Esophagus squamous epithelium (tissue), 5 donors: ENCODE data around the gene ATP23. TPM values are rescaled to one million over a fixed set of nuclear protein-coding genes. Genes with fewer than 3 reads are reported as not detected.

Experiments used
- DNase-seq: peaks from one replicate; lab custom pipeline; 2025; lab: John Stamatoyannopoulos, UW
- H3K27ac ChIP-seq, 4 donors: fragments of 200-600 bp; sonication (generic); one replicate each; pipeline ENCODE4 v1.5.1; 2016 to 2019; ENCODE audit warnings: mild to moderate bottlenecking in 1 of 4
- H3K27me3 ChIP-seq, 4 donors: fragments of 200-600 bp; sonication (generic); 1 replicate in 3 of 4; 2 replicates in 1 of 4; pipeline versions ENCODE4 v1.5.1 to v1.6.0; 2017 to 2021; ENCODE audit warnings: antibody characterized with exemption in 1 of 4
- H3K36me3 ChIP-seq, 3 donors: fragments of 200-600 bp; sonication (generic); one replicate each; pipeline ENCODE4 v1.5.1; 2016 to 2019
- H3K4me1 ChIP-seq, 3 donors: fragments of 200-600 bp; sonication (generic); one replicate each; pipeline ENCODE4 v1.5.1; 2017 to 2019
- H3K4me3 ChIP-seq, 4 donors: fragments of 200-600 bp; sonication (generic); 1 replicate in 3 of 4; 2 replicates in 1 of 4; pipeline ENCODE4 v1.5.1; 2016 to 2019; ENCODE audit warnings: mild to moderate bottlenecking in 2 of 4, moderate library complexity in 1 of 4
- H3K9me3 ChIP-seq, 3 donors: fragments of 200-600 bp; sonication (generic); one replicate each; pipeline ENCODE4 v1.5.1; 2016 to 2019
- CTCF ChIP-seq, 6 experiments: fragments of 450-650 bp in 4 of 6; fragments of 200-600 bp in 2 of 6; sonication (generic) in 2 of 6; IDR thresholded peaks; one replicate each; pipeline ENCODE4 v1.5.1; 2016 to 2019; ENCODE audit warnings: antibody characterized with exemption in 6 of 6, mild to moderate bottlenecking in 4 of 6, moderate library complexity in 4 of 6
- POLR2A ChIP-seq, 4 donors: fragments of 450-650 bp; IDR thresholded peaks; one replicate each; pipeline ENCODE4 v1.6.1; 2017; ENCODE audit warnings: antibody characterized with exemption in 4 of 4, mild to moderate bottlenecking in 4 of 4, moderate library complexity in 3 of 4
- WGBS, 2 donors: methylation state at CpG; one replicate each; pipeline ENCODE4 v1.1.5; 2018; 5-methylcytosine and 5-hydroxymethylcytosine counted together
- intact Hi-C: fragments of 100-400 bp; cut with DNase I; formaldehyde crosslinking; loops from one replicate; pipeline ENCODE4 v1.15.0; 2022
- total RNA-seq, 4 donors: library from RNA; depleted of rRNA; stranded (reverse); fragments of >200 nt; gene quantifications; one replicate each; pipeline ENCODE4 v1.1.0, GENCODE V29; 2016
- donor health status: DM: yes; HTN: yes; CAD: no.

ATP23 gene
- total RNA-seq, 4 donors from 2014 or later: 2.0 to 17.9 (median 8.6) TPM

GRCh38 chr12:57904848-57905811 lies 36.2 kb upstream of the ATP23 start:
- H3K9me3 ChIP-seq: no peaks in the 10 kb centered on the region
- H3K4me3 ChIP-seq: peak overlapping the region in 1 of 4 donors; percentile 39
- 37 to 43% methylated on average over 24 to 26 of the region's 26 CpGs for WGBS, 2 donors

GRCh38 chr12:57905812-57906475 lies 35.4 kb upstream of the ATP23 start:
- H3K4me3 ChIP-seq: no peak overlapping the region
- DNase-seq: no peak
- peaks cover 0 to 10% (median 0%) of the 10 kb centered on the region in 3 donors for H3K4me1 ChIP-seq
- TF ChIP-seq CTCF (IDR thresholded peaks at IDR 0.05) (no peak), POLR2A (IDR thresholded peaks at IDR 0.05) (no peak)
- intact Hi-C loops: loop anchor here (2.0 kb wide), 1 partner anchor 75 kb away; no protein-coding TSS in a partner anchor
- H3K36me3 ChIP-seq: no peaks in the 10 kb centered on the region
- no peaks in the 10 kb centered on the region for H3K9me3 ChIP-seq
- 66 to 70% methylated on average over 7 of the region's 7 CpGs for WGBS, 2 donors
- peaks cover 0 to 9% (median 0%) of the 10 kb centered on the region in 4 donors for H3K27me3 ChIP-seq
- no peak overlapping the region for H3K27ac ChIP-seq

More at GRCh38 chr12:57904848-57905811, 36.2 kb upstream of the ATP23 start:
- peaks cover 0 to 7% (median 0%) of the 10 kb centered on the region in 4 donors for H3K27me3 ChIP-seq
- TF ChIP-seq POLR2A (IDR thresholded peaks at IDR 0.05) (no peak), CTCF (IDR thresholded peaks at IDR 0.05) (peak; percentile 99 to 100 (median 100))
- H3K36me3 ChIP-seq: no peaks in the 10 kb centered on the region
- intact Hi-C loops: loop anchor here (2.0 kb wide), 1 partner anchor 74 kb away; no protein-coding TSS in a partner anchor
- H3K4me1 ChIP-seq: peaks cover 0 to 10% (median 0%) of the 10 kb centered on the region in 3 donors
- DNase-seq: peak; percentile 9
- H3K27ac ChIP-seq: peak overlapping the region in 1 of 4 donors; percentile 35

- no peak for DNase-seq
Measured at GRCh38 chr12:57906821-57907220, 34.5 kb upstream of the ATP23 start.

GRCh38 chr12:57907281-57907680 lies 34.1 kb upstream of the ATP23 start:
- WGBS, 2 donors: 36 to 55% methylated on average over 3 of the region's 3 CpGs
- Histone ChIP-seq H3K4me3 (no peak overlapping the region), H3K9me3 (no peaks in the 10 kb centered on the region), H3K27me3 (peaks cover 0 to 9% (median 0%) of the 10 kb centered on the region in 4 donors), H3K27ac (no peak overlapping the region), H3K36me3 (no peaks in the 10 kb centered on the region), H3K4me1 (peaks cover 0 to 10% (median 0%) of the 10 kb centered on the region in 3 donors)
- DNase-seq: no peak
- TF ChIP-seq CTCF (IDR thresholded peaks at IDR 0.05): no peak
- no peak for TF ChIP-seq POLR2A (IDR thresholded peaks at IDR 0.05)
- intact Hi-C loops: no loop called here

More at GRCh38 chr12:57906821-57907220, 34.5 kb upstream of the ATP23 start:
- H3K36me3 ChIP-seq: no peaks in the 10 kb centered on the region
- TF ChIP-seq POLR2A (IDR thresholded peaks at IDR 0.05) (no peak), CTCF (IDR thresholded peaks at IDR 0.05) (no peak)
- no peak overlapping the region for H3K27ac ChIP-seq
- 64 to 68% methylated on average over 4 of the region's 4 CpGs for WGBS, 2 donors
- H3K27me3 ChIP-seq: peaks cover 0 to 9% (median 0%) of the 10 kb centered on the region in 4 donors
- H3K9me3 ChIP-seq: no peaks in the 10 kb centered on the region
- intact Hi-C loops: no loop called here
- no peak overlapping the region for H3K4me3 ChIP-seq
- H3K4me1 ChIP-seq: peaks cover 0 to 10% (median 0%) of the 10 kb centered on the region in 3 donors
